ENCODE measurements around the gene GPATCH4. TPM values are rescaled to one million over a fixed set of nuclear protein-coding genes. Genes with fewer than 3 reads are reported as not detected.

The GPATCH4 gene
- total and polyA plus RNA-seq, 2 donors (not counting 1 experiment from before 2014, with no cell fraction given): 11.3 to 38.3 TPM

GRCh38 chr1:156598731-156599432 is 2.4 kb downstream of the GPATCH4 start:
- Histone ChIP-seq H3K79me2 (ENCODE audit: control insufficient read depth, insufficient read depth, low read length) (peaks cover 34% of the 10 kb centered on the region), H4K20me1 (ENCODE audit: control insufficient read depth, insufficient read depth, low read length, poor library complexity, severe bottlenecking) (no peaks in the 10 kb centered on the region), H3K4me1 (ENCODE audit: control insufficient read depth in 2 of 2, insufficient read depth in 2 of 2, low read length in 2 of 2) (peaks cover 22 to 24% of the 10 kb centered on the region in 2 donors), H3K4me3 (ENCODE audit: control extremely low read depth in 1 of 5, extremely low read depth in 1 of 5, insufficient read depth in 1 of 5, low read depth in 2 of 5, low read length in 4 of 5) (no peak overlapping the region), H3K9me3 (ENCODE audit: control extremely low read depth in 1 of 3, control insufficient read depth in 2 of 3, insufficient read depth in 1 of 3, low read length in 2 of 3) (no peaks in the 10 kb centered on the region), H3K27me3 (replicated peaks in 1 of 4; ENCODE audit: control extremely low read depth in 1 of 4, control insufficient read depth in 3 of 4, insufficient read depth in 4 of 4, low read length in 3 of 4) (no peaks in the 10 kb centered on the region), H3K9ac (ENCODE audit: low read length) (no peak overlapping the region), H3K4me2 (replicated peaks; ENCODE audit: low read depth, low read length, poor library complexity, severe bottlenecking) (no peak overlapping the region), H3K36me3 (replicated peaks in 1 of 2; ENCODE audit: control extremely low read depth in 1 of 2, control insufficient read depth in 1 of 2, extremely low read depth in 1 of 2, insufficient read depth in 2 of 2, low read length in 1 of 2) (peaks cover 0 to 43% of the 10 kb centered on the region in 2 experiments), H2AFZ (ENCODE audit: insufficient read depth, low read depth, low read length, poor library complexity, severe bottlenecking) (no peak overlapping the region), H3K27ac (ENCODE audit: low read length in 2 of 2) (peak overlapping the region in 1 of 2 donors; percentile 50)
- TF ChIP-seq CTCF (IDR thresholded peaks at IDR 0.05): no peak
- TF ChIP-seq EZH2 (IDR thresholded peaks at IDR 0.05; ENCODE audit: borderline replicate concordance, insufficient read depth, low read depth, low read length, poor library complexity, severe bottlenecking): no peak
- Mint-ChIP-seq H3K27ac (peak overlapping the region; percentile 10), H3K4me1 (peaks cover 39% of the 10 kb centered on the region), H3K27me3 (no peaks in the 10 kb centered on the region), H3K9me3 (ENCODE audit: insufficient read depth) (no peaks in the 10 kb centered on the region), H3K4me3 (no peak overlapping the region)
- intact Hi-C loops (cut with micrococcal nuclease): no loop called here
- DNase-seq (no peak), ATAC-seq (ENCODE audit: low read depth) (no peak)
- ChIA-PET POLR2A (interaction anchor here (0.9 kb wide), 1 partner anchor 98 kb away, joined by 3 read pairs; the partner anchor contains the start of gene MEF2D), CTCF (interaction anchor here (1.0 to 10.9 kb wide), 7 partner anchors 8 to 144 kb away, joined by 3 to 80 read pairs (median 5); no protein-coding TSS in a partner anchor)
- no CpG with 5 or more reads among the region's 4 CpGs for WGBS (ENCODE audit: insufficient coverage)

DNA sequence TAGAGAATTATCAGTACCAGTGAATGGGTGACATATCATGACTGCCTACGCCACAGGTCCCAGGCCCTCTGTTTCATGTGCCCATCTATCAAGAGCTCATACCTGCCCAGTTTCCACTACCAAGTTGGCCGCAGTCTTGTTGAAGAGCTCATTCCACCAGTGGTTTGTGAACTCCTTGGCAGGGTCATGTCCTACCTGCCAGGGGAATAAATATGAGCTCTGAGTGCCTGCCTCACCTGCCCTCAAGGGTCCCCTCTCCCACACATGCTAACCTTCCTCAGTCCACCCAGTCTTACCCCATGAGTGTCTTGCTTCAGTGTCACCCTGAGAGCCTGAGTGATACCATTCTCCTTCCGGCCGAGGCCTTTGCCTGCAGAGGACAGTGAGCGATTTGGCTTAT is 3.2 kb downstream of the GPATCH4 start:
- DNase-seq (no peak), ATAC-seq (ENCODE audit: low read depth) (no peak)
- Histone ChIP-seq H3K36me3 (replicated peaks in 1 of 2; ENCODE audit: control extremely low read depth in 1 of 2, control insufficient read depth in 1 of 2, extremely low read depth in 1 of 2, insufficient read depth in 2 of 2, low read length in 1 of 2) (peaks cover 0 to 49% of the 10 kb centered on the region in 2 experiments), H2AFZ (ENCODE audit: insufficient read depth, low read depth, low read length, poor library complexity, severe bottlenecking) (no peak overlapping the region), H4K20me1 (ENCODE audit: control insufficient read depth, insufficient read depth, low read length, poor library complexity, severe bottlenecking) (no peaks in the 10 kb centered on the region), H3K4me1 (ENCODE audit: control insufficient read depth in 2 of 2, insufficient read depth in 2 of 2, low read length in 2 of 2) (peaks cover 22 to 24% of the 10 kb centered on the region in 2 donors), H3K27me3 (replicated peaks in 1 of 4; ENCODE audit: control extremely low read depth in 1 of 4, control insufficient read depth in 3 of 4, insufficient read depth in 4 of 4, low read length in 3 of 4) (no peaks in the 10 kb centered on the region), H3K4me3 (ENCODE audit: control extremely low read depth in 1 of 5, extremely low read depth in 1 of 5, insufficient read depth in 1 of 5, low read depth in 2 of 5, low read length in 4 of 5) (no peak overlapping the region), H3K27ac (ENCODE audit: low read length in 2 of 2) (no peak overlapping the region), H3K9me3 (ENCODE audit: control extremely low read depth in 1 of 3, control insufficient read depth in 2 of 3, insufficient read depth in 1 of 3, low read length in 2 of 3) (no peaks in the 10 kb centered on the region), H3K9ac (ENCODE audit: low read length) (no peak overlapping the region), H3K79me2 (ENCODE audit: control insufficient read depth, insufficient read depth, low read length) (peaks cover 30% of the 10 kb centered on the region), H3K4me2 (replicated peaks; ENCODE audit: low read depth, low read length, poor library complexity, severe bottlenecking) (no peak overlapping the region)
- TF ChIP-seq EZH2 (IDR thresholded peaks at IDR 0.05; ENCODE audit: borderline replicate concordance, insufficient read depth, low read depth, low read length, poor library complexity, severe bottlenecking) (no peak), CTCF (IDR thresholded peaks at IDR 0.05) (no peak)
- peak overlapping the region; percentile 0 for H3K4me3 Mint-ChIP-seq
- peaks cover 37% of the 10 kb centered on the region for H3K4me1 Mint-ChIP-seq
- H3K27me3 Mint-ChIP-seq: no peaks in the 10 kb centered on the region
- no peak overlapping the region for H3K27ac Mint-ChIP-seq
- WGBS (ENCODE audit: insufficient coverage): 93% methylated on average over 5 of the region's 5 CpGs
- intact Hi-C loops (cut with micrococcal nuclease): no loop called here
- ChIA-PET POLR2A (no interaction called here), CTCF (interaction anchor here (1.4 to 10.9 kb wide), 4 partner anchors 12 to 117 kb away, joined by 4 to 80 read pairs (median 14); no protein-coding TSS in a partner anchor)
- no peaks in the 10 kb centered on the region for H3K9me3 Mint-ChIP-seq (ENCODE audit: insufficient read depth)
